Transverse colon (tissue), 4 donors: ENCODE results near the gene CCDC15. TPM values are rescaled to one million over a fixed set of nuclear protein-coding genes. Genes with fewer than 3 reads are reported as not detected.

Experiments used
- DNase-seq: peaks from one replicate; pipeline ENCODE4 v3.0.0-alpha.2; 2019
- H3K27ac ChIP-seq, 4 donors: fragments of 200-600 bp; sonication (generic); 2 replicates each; pipeline ENCODE4 v1.5.1; 2016 to 2018; ENCODE audit warnings: inconsistent platforms in 4 of 4
- H3K27me3 ChIP-seq: fragments of 200-600 bp; sonication (generic); 2 replicates; pipeline ENCODE4 v1.5.1; 2017; ENCODE audit warnings: inconsistent platforms
- H3K36me3 ChIP-seq, 4 donors: fragments of 200-600 bp; sonication (generic); 2 replicates each; pipeline ENCODE4 v1.5.1; 2017 to 2019; ENCODE audit warnings: inconsistent platforms in 4 of 4
- H3K4me1 ChIP-seq, 4 donors: fragments of 200-600 bp; sonication (generic); 2 replicates each; pipeline ENCODE4 v1.5.1; 2017 to 2020; ENCODE audit warnings: inconsistent platforms in 4 of 4
- H3K4me3 ChIP-seq, 4 donors: fragments of 200-600 bp; sonication (generic); 1 replicate in 1 of 4; 2 replicates in 3 of 4; pipeline versions ENCODE4 v1.5.1 to v1.6.1; 2017 to 2019; ENCODE audit warnings: inconsistent platforms in 4 of 4
- H3K9me3 ChIP-seq, 2 donors: fragments of 200-600 bp; sonication (generic); 2 replicates each; pipeline ENCODE4 v1.5.1; 2017 to 2019; ENCODE audit warnings: inconsistent platforms in 2 of 2
- CTCF ChIP-seq, 5 experiments: fragments of 200-600 bp in 3 of 5; fragments of 450-650 bp in 2 of 5; sonication (generic) in 3 of 5; IDR thresholded peaks; 1 replicate in 2 of 5; 2 replicates in 3 of 5; pipeline ENCODE4 v1.5.1; 2016 to 2017; ENCODE audit warnings: antibody characterized with exemption in 5 of 5, inconsistent platforms in 3 of 5, mild to moderate bottlenecking in 2 of 5, moderate library complexity in 1 of 5
- EP300 ChIP-seq: sonication (generic); formaldehyde crosslinking; IDR thresholded peaks from one replicate; pipeline ENCODE4 v1.6.1; 2017; ENCODE audit warnings: antibody characterized with exemption, low read depth
- POLR2A ChIP-seq: fragments of 450-650 bp; IDR thresholded peaks from one replicate; pipeline ENCODE4 v1.6.1; 2016; ENCODE audit warnings: antibody characterized with exemption, mild to moderate bottlenecking, moderate library complexity
- POLR2AphosphoS5 ChIP-seq, 3 donors: sonication (generic); formaldehyde crosslinking; IDR thresholded peaks; one replicate each; pipeline ENCODE4 v1.6.1; 2016; ENCODE audit warnings: antibody characterized with exemption in 3 of 3
- WGBS, 2 donors: methylation state at CpG; one replicate each; pipeline ENCODE4 v1.1.5; 2018; ENCODE audit warnings: low coverage in 1 of 2; 5-methylcytosine and 5-hydroxymethylcytosine counted together
- in situ Hi-C, 4 donors: fragments of 200-750 bp; cut with MboI; loops; one replicate each; pipeline versions ENCODE4 v1.15.0 to v1.15.1; 2017; ENCODE audit warnings: low sequenced_read_pairs in 3 of 4, low pct_ligation_motif_present in 1 of 4, low pct_unique_long_range_greater_than_20kb in 1 of 4
- intact Hi-C: fragments of 100-400 bp; cut with DNase I; formaldehyde crosslinking; loops from one replicate; pipeline ENCODE4 v1.15.1; 2023; ENCODE audit warnings: low total_unique reads
- total RNA-seq, 4 donors: library from RNA; depleted of rRNA; stranded (reverse); fragments of >200 nt; gene quantifications; one replicate each; pipeline ENCODE4 v1.1.0, GENCODE V29; 2016

The CCDC15 gene
- total RNA-seq, 4 donors from 2014 or later: 0.64 to 0.82 (median 0.75) TPM; not detected in 1

GRCh38 chr11:125075900-125076317, 121.9 kb downstream of the CCDC15 start:
- H3K36me3 ChIP-seq: no peaks in the 10 kb centered on the region
- H3K27ac ChIP-seq: no peak overlapping the region
- in situ Hi-C loops (no loop called here), intact Hi-C loops (no loop called here)
- 75 to 78% methylated on average over 4 to 11 of the region's 11 CpGs for WGBS, 2 donors
- H3K9me3 ChIP-seq: no peaks in the 10 kb centered on the region
- peaks cover 0 to 8% (median 0%) of the 10 kb centered on the region in 4 donors for H3K4me1 ChIP-seq
- peaks cover 7% of the 10 kb centered on the region for H3K27me3 ChIP-seq
- no peak overlapping the region for H3K4me3 ChIP-seq
- no peak for DNase-seq
- TF ChIP-seq EP300 (no peak), POLR2AphosphoS5 (IDR thresholded peaks at IDR 0.05) (no peak), POLR2A (no peak), CTCF (IDR thresholded peaks at IDR 0.05) (no peak)

GRCh38 chr11:125076378-125076945, 122.5 kb downstream of the CCDC15 start:
- no peak overlapping the region for H3K27ac ChIP-seq
- DNase-seq: no peak
- intact Hi-C loops: no loop called here
- no peaks in the 10 kb centered on the region for H3K36me3 ChIP-seq
- peaks cover 0 to 4% (median 0%) of the 10 kb centered on the region in 4 donors for H3K4me1 ChIP-seq
- H3K9me3 ChIP-seq: no peaks in the 10 kb centered on the region
- peaks cover 6% of the 10 kb centered on the region for H3K27me3 ChIP-seq
- in situ Hi-C loops: no loop called here
- TF ChIP-seq CTCF (IDR thresholded peaks at IDR 0.05) (no peak), EP300 (no peak), POLR2AphosphoS5 (IDR thresholded peaks at IDR 0.05) (no peak), POLR2A (no peak)
- WGBS, 2 donors: 85% methylated on average over 14 of the region's 14 CpGs; no CpG with 5 or more reads in 1 of the 2 donors
- no peak overlapping the region for H3K4me3 ChIP-seq

GRCh38 chr11:125078016-125078415, 124.0 kb downstream of the CCDC15 start:
- in situ Hi-C loops: no loop called here
- H3K4me1 ChIP-seq: no peaks in the 10 kb centered on the region
- WGBS, 2 donors: 92 to 94% methylated on average over 7 to 11 of the region's 11 CpGs

GRCh38 chr11:125078516-125079140, 124.6 kb downstream of the CCDC15 start:
- H3K4me1 ChIP-seq: no peaks in the 10 kb centered on the region
- no peak for TF ChIP-seq POLR2AphosphoS5 (IDR thresholded peaks at IDR 0.05)
- no peak for TF ChIP-seq CTCF (IDR thresholded peaks at IDR 0.05)
- TF ChIP-seq EP300: no peak
- TF ChIP-seq POLR2A: no peak
- WGBS, 2 donors: 92 to 100% methylated on average over 4 to 14 of the region's 14 CpGs

More at GRCh38 chr11:125078016-125078415, 124.0 kb downstream of the CCDC15 start:
- Histone ChIP-seq H3K4me3 (no peak overlapping the region), H3K27ac (no peak overlapping the region), H3K9me3 (no peaks in the 10 kb centered on the region), H3K27me3 (no peaks in the 10 kb centered on the region), H3K36me3 (no peaks in the 10 kb centered on the region)
- intact Hi-C loops: no loop called here
- no peak for DNase-seq
- no peak for TF ChIP-seq POLR2AphosphoS5 (IDR thresholded peaks at IDR 0.05)
- TF ChIP-seq EP300: no peak
- TF ChIP-seq POLR2A: no peak
- no peak for TF ChIP-seq CTCF (IDR thresholded peaks at IDR 0.05)

More at GRCh38 chr11:125078516-125079140, 124.6 kb downstream of the CCDC15 start:
- H3K4me3 ChIP-seq: no peak overlapping the region
- no peaks in the 10 kb centered on the region for H3K27me3 ChIP-seq
- no peaks in the 10 kb centered on the region for H3K9me3 ChIP-seq
- H3K27ac ChIP-seq: no peak overlapping the region
- no peak for DNase-seq
- no peaks in the 10 kb centered on the region for H3K36me3 ChIP-seq
- intact Hi-C loops (no loop called here), in situ Hi-C loops (no loop called here)
